Measurements from ENCODE around the gene DNTT.
A peak's percentile ranks its signal among the peaks of the same experiment; 100 is the strongest.

Gene DNTT

GRCh38 chr10:96346295-96346694 is 42.1 kb downstream of the DNTT start:
- 85% methylated on average over 1 of the region's 1 CpG for WGBS
- Histone ChIP-seq H3K9ac (ENCODE audit: low read depth, low read length) (no peak overlapping the region), H3K4me1 (ENCODE audit: insufficient read depth, low read length) (peaks cover 23% of the 10 kb centered on the region), H3K36me3 (ENCODE audit: insufficient read depth, low read length) (no peaks in the 10 kb centered on the region; the same call in 1 of the 2 replicates), H3K4me3 (ENCODE audit: low read length) (no peak overlapping the region), H3K27me3 (ENCODE audit: insufficient read depth, low read length) (peaks cover 4% of the 10 kb centered on the region; the same call in 1 of the 2 replicates), H3K9me3 (ENCODE audit: insufficient read depth, low read depth, low read length) (peaks cover 15% of the 10 kb centered on the region), H3K27ac (ENCODE audit: low read depth, low read length) (peak overlapping the region; percentile 79; the same call in 1 of the 2 replicates)

GRCh38 chr10:96352027-96352426 is 47.8 kb downstream of the DNTT start:
- H3K36me3 ChIP-seq (ENCODE audit: insufficient read depth, low read length): no peaks in the 10 kb centered on the region
- H3K27ac ChIP-seq (ENCODE audit: low read depth, low read length): no peak overlapping the region
- no peak overlapping the region for H3K4me3 ChIP-seq (ENCODE audit: low read length)
- no peaks in the 10 kb centered on the region for H3K27me3 ChIP-seq (ENCODE audit: insufficient read depth, low read length)
- H3K9ac ChIP-seq (ENCODE audit: low read depth, low read length): no peak overlapping the region
- peaks cover 6% of the 10 kb centered on the region for H3K4me1 ChIP-seq (ENCODE audit: insufficient read depth, low read length)
- no peaks in the 10 kb centered on the region; the same call in 1 of the 2 replicates for H3K9me3 ChIP-seq (ENCODE audit: insufficient read depth, low read depth, low read length)

GRCh38 chr10:96352582-96352981 is 48.3 kb downstream of the DNTT start:
- H3K9ac ChIP-seq (ENCODE audit: low read depth, low read length): no peak overlapping the region
- H3K36me3 ChIP-seq (ENCODE audit: insufficient read depth, low read length): no peaks in the 10 kb centered on the region
- 72% methylated on average over 4 of the region's 4 CpGs for WGBS
- no peaks in the 10 kb centered on the region; the same call in 1 of the 2 replicates for H3K9me3 ChIP-seq (ENCODE audit: insufficient read depth, low read depth, low read length)
- no peak overlapping the region for H3K27ac ChIP-seq (ENCODE audit: low read depth, low read length)
- H3K27me3 ChIP-seq (ENCODE audit: insufficient read depth, low read length): no peaks in the 10 kb centered on the region
- H3K4me1 ChIP-seq (ENCODE audit: insufficient read depth, low read length): peaks cover 6% of the 10 kb centered on the region
- no peak overlapping the region for H3K4me3 ChIP-seq (ENCODE audit: low read length)

GRCh38 chr10:96357038-96357620 is 52.9 kb downstream of the DNTT start:
- no peaks in the 10 kb centered on the region for H3K27me3 ChIP-seq (ENCODE audit: insufficient read depth, low read length)
- 82% methylated on average over 8 of the region's 8 CpGs for WGBS

GRCh38 chr10:96358851-96359540 is 54.8 kb downstream of the DNTT start, which contains the start of gene OPALIN:
TSS of gene OPALIN (minus strand) at chr10:96359002. CDS start at chr10:96358896, 106 bp downstream.
- no peaks in the 10 kb centered on the region for H3K27me3 ChIP-seq (ENCODE audit: insufficient read depth, low read length)
- H3K4me3 ChIP-seq (ENCODE audit: low read length): no peak within 1 kb of the TSS
- no peak within 1 kb of the TSS for H3K9ac ChIP-seq (ENCODE audit: low read depth, low read length)
- H3K27ac ChIP-seq (ENCODE audit: low read depth, low read length): no peak within 1 kb of the TSS
- 87% methylated on average over 6 of the region's 7 CpGs for WGBS
- H3K9me3 ChIP-seq (ENCODE audit: insufficient read depth, low read depth, low read length): no peaks in the 10 kb centered on the region
- no peaks in the 10 kb centered on the region for H3K36me3 ChIP-seq (ENCODE audit: insufficient read depth, low read length)
- H3K4me1 ChIP-seq (ENCODE audit: insufficient read depth, low read length): no peaks in the 10 kb centered on the region

More at GRCh38 chr10:96357038-96357620, 52.9 kb downstream of the DNTT start:
- H3K4me3 ChIP-seq (ENCODE audit: low read length): no peak overlapping the region
- no peak overlapping the region for H3K9ac ChIP-seq (ENCODE audit: low read depth, low read length)
- H3K27ac ChIP-seq (ENCODE audit: low read depth, low read length): no peak overlapping the region
- no peaks in the 10 kb centered on the region for H3K9me3 ChIP-seq (ENCODE audit: insufficient read depth, low read depth, low read length)
- H3K36me3 ChIP-seq (ENCODE audit: insufficient read depth, low read length): no peaks in the 10 kb centered on the region
- peaks cover 2% of the 10 kb centered on the region; the same call in 1 of the 2 replicates for H3K4me1 ChIP-seq (ENCODE audit: insufficient read depth, low read length)

GRCh38 chr10:96359616-96360015 is 55.4 kb downstream of the DNTT start:
- no peaks in the 10 kb centered on the region for H3K27me3 ChIP-seq (ENCODE audit: insufficient read depth, low read length)
- H3K4me1 ChIP-seq (ENCODE audit: insufficient read depth, low read length): no peaks in the 10 kb centered on the region
- H3K9ac ChIP-seq (ENCODE audit: low read depth, low read length): no peak overlapping the region
- H3K27ac ChIP-seq (ENCODE audit: low read depth, low read length): no peak overlapping the region
- no peaks in the 10 kb centered on the region for H3K9me3 ChIP-seq (ENCODE audit: insufficient read depth, low read depth, low read length)
- H3K4me3 ChIP-seq (ENCODE audit: low read length): no peak overlapping the region
- no peaks in the 10 kb centered on the region for H3K36me3 ChIP-seq (ENCODE audit: insufficient read depth, low read length)
- 86% methylated on average over 6 of the region's 6 CpGs for WGBS

- H3K27ac ChIP-seq (ENCODE audit: low read depth, low read length): no peak overlapping the region
- H3K4me3 ChIP-seq (ENCODE audit: low read length): no peak overlapping the region
- no peaks in the 10 kb centered on the region for H3K4me1 ChIP-seq (ENCODE audit: insufficient read depth, low read length)
- no peak overlapping the region for H3K9ac ChIP-seq (ENCODE audit: low read depth, low read length)
- WGBS: 93% methylated on average over 6 of the region's 6 CpGs
- H3K36me3 ChIP-seq (ENCODE audit: insufficient read depth, low read length): no peaks in the 10 kb centered on the region
- no peaks in the 10 kb centered on the region for H3K9me3 ChIP-seq (ENCODE audit: insufficient read depth, low read depth, low read length)
- H3K27me3 ChIP-seq (ENCODE audit: insufficient read depth, low read length): no peaks in the 10 kb centered on the region
Observed at GRCh38 chr10:96360331-96360730, 56.1 kb downstream of the DNTT start.

GRCh38 chr10:96360766-96361165 is 56.5 kb downstream of the DNTT start:
- no peaks in the 10 kb centered on the region for H3K4me1 ChIP-seq (ENCODE audit: insufficient read depth, low read length)
- no peaks in the 10 kb centered on the region for H3K36me3 ChIP-seq (ENCODE audit: insufficient read depth, low read length)
- no peak overlapping the region for H3K27ac ChIP-seq (ENCODE audit: low read depth, low read length)
- no peaks in the 10 kb centered on the region for H3K9me3 ChIP-seq (ENCODE audit: insufficient read depth, low read depth, low read length)
- no peak overlapping the region for H3K4me3 ChIP-seq (ENCODE audit: low read length)
- no peaks in the 10 kb centered on the region for H3K27me3 ChIP-seq (ENCODE audit: insufficient read depth, low read length)
- H3K9ac ChIP-seq (ENCODE audit: low read depth, low read length): no peak overlapping the region
- 95% methylated on average over 3 of the region's 3 CpGs for WGBS

- Histone ChIP-seq H3K9ac (ENCODE audit: low read depth, low read length) (no peak overlapping the region), H3K9me3 (ENCODE audit: insufficient read depth, low read depth, low read length) (no peaks in the 10 kb centered on the region), H3K27me3 (ENCODE audit: insufficient read depth, low read length) (no peaks in the 10 kb centered on the region), H3K27ac (ENCODE audit: low read depth, low read length) (no peak overlapping the region), H3K4me3 (ENCODE audit: low read length) (no peak overlapping the region), H3K4me1 (ENCODE audit: insufficient read depth, low read length) (no peaks in the 10 kb centered on the region), H3K36me3 (ENCODE audit: insufficient read depth, low read length) (no peaks in the 10 kb centered on the region)
- WGBS: 90% methylated on average over 3 of the region's 3 CpGs
Observed at GRCh38 chr10:96365571-96365970, 61.3 kb downstream of the DNTT start.

GRCh38 chr10:96366508-96366907 is 62.3 kb downstream of the DNTT start:
- 96% methylated on average over 3 of the region's 3 CpGs for WGBS

GRCh38 chr10:96367470-96367869 is 63.2 kb downstream of the DNTT start:
- Histone ChIP-seq H3K9ac (ENCODE audit: low read depth, low read length) (no peak overlapping the region), H3K4me3 (ENCODE audit: low read length) (no peak overlapping the region), H3K36me3 (ENCODE audit: insufficient read depth, low read length) (no peaks in the 10 kb centered on the region), H3K27ac (ENCODE audit: low read depth, low read length) (no peak overlapping the region), H3K9me3 (ENCODE audit: insufficient read depth, low read depth, low read length) (no peaks in the 10 kb centered on the region), H3K27me3 (ENCODE audit: insufficient read depth, low read length) (no peaks in the 10 kb centered on the region), H3K4me1 (ENCODE audit: insufficient read depth, low read length) (0 out of 2 replicates have a peak, but pooled peaks cover 3% of the 10 kb centered on the region)
- 97% methylated on average over 4 of the region's 4 CpGs for WGBS

More at GRCh38 chr10:96366508-96366907, 62.3 kb downstream of the DNTT start:
- no peaks in the 10 kb centered on the region for H3K27me3 ChIP-seq (ENCODE audit: insufficient read depth, low read length)
- H3K27ac ChIP-seq (ENCODE audit: low read depth, low read length): no peak overlapping the region
- no peak overlapping the region for H3K9ac ChIP-seq (ENCODE audit: low read depth, low read length)
- H3K36me3 ChIP-seq (ENCODE audit: insufficient read depth, low read length): no peaks in the 10 kb centered on the region
- H3K9me3 ChIP-seq (ENCODE audit: insufficient read depth, low read depth, low read length): no peaks in the 10 kb centered on the region
- no peaks in the 10 kb centered on the region for H3K4me1 ChIP-seq (ENCODE audit: insufficient read depth, low read length)
- H3K4me3 ChIP-seq (ENCODE audit: low read length): no peak overlapping the region

Measured in HUES64 (cell line).